Stimulated activated CD4-positive, alpha-beta T cell treated with anti-CD3 and anti-CD28 coated beads, Interleukin-4, amount 100 ng/mL, for 1 hour (primary cell): ENCODE data around the gene TEKT3.

Experiments
- DNase-seq: peaks from one replicate; pipeline ENCODE4 v3.0.0-alpha.2; 2020

TEKT3 gene

GRCh38 chr17:15289285-15290183, 51.9 kb downstream of the TEKT3 start:
- DNase-seq, result no peak

DNA sequence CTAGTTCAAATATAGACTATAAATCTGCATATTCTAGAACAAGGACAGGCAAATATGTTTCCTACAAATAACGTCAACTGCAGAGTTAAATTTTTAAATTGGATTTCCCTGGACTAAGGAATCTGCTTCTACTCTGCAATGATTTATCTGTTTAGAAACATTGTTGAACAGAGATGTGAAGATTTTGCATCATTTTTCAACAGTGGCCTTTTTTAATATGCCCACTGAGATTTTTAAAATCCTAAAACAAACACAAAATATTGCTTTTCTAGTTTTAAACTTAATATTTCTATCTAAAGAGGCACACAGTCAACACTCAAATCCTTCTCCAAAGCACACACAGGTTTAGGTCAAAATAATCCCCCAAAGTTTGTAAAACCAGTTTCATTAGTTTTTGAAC, 52.5 kb downstream of the TEKT3 start:
- DNase-seq, result no peak

- DNase-seq, result no peak
Measured at GRCh38 chr17:15287538-15288267, 53.7 kb downstream of the TEKT3 start.

- DNase-seq, result no peak
Measured at GRCh38 chr17:15285466-15285865, 55.9 kb downstream of the TEKT3 start.

GRCh38 chr17:15284537-15284936, 56.9 kb downstream of the TEKT3 start:
- DNase-seq, result no peak

- DNase-seq, result no peak
Measured at GRCh38 chr17:15284107-15284506, 57.3 kb downstream of the TEKT3 start.

DNA sequence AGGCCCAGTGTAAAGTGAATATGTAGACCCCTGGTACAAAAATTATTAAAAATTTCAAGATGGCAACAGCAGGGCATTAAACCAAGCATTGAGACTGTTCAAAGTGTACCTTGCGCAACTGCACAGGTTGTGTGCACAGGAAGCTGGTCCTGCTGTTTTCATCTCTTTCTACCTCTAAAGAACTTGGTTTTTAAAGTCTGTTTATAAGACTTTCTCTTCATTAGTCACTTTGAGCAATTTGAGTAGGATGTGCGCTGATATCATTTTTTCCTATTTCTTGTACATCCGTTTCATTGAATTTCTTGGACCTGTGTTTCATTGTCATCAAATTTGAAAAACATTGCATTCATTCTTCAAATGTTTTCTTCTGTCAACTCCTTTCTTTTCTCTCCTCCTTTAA, 59.5 kb downstream of the TEKT3 start:
- DNase-seq, result no peak

GRCh38 chr17:15278924-15279477, 62.4 kb downstream of the TEKT3 start:
- no peak for DNase-seq

DNA sequence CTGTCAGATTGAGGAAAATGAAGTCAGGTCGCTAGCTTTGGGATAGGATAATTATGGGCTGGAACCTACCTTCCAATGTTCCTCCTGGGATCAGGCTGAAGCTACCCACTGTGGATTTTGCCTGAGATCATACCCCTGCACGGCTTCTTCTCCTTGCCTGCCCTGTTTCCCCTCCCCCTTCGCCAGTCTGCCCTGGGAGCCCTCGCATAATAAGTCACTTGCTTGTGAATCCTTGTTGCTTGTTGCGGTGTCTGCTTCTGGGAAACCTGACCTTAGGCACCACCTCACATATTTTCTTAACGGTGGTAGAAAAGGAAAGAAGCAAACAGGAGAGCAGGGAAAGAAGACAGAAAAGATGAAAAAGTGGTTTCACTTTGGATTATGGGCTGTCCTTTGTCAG, 63.0 kb downstream of the TEKT3 start:
- DNase-seq, result no peak

GRCh38 chr17:15274017-15274416, 67.4 kb downstream of the TEKT3 start:
- no peak for DNase-seq

- no peak for DNase-seq
Measured at GRCh38 chr17:15273141-15273793, 68.1 kb downstream of the TEKT3 start.

DNA sequence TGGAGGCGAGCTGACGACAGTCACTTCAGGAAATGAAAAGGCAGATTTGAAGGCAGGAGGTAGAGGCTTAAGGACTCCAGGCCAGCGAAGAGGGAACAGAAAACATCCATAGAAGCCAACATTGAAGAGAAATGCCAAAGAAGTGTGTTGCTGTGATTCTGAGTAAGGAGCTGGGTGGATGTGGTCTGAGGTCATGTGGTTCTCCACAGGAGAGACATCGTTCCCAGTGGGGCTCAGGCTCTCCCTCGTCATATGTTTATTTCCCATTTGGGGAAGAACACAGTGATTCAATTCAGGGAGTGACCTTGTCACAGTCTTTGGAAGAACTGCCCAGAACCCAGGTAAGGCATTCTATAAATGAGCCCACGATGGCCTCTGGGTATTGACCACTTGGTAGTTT, 69.7 kb downstream of the TEKT3 start:
- no peak for DNase-seq

DNA sequence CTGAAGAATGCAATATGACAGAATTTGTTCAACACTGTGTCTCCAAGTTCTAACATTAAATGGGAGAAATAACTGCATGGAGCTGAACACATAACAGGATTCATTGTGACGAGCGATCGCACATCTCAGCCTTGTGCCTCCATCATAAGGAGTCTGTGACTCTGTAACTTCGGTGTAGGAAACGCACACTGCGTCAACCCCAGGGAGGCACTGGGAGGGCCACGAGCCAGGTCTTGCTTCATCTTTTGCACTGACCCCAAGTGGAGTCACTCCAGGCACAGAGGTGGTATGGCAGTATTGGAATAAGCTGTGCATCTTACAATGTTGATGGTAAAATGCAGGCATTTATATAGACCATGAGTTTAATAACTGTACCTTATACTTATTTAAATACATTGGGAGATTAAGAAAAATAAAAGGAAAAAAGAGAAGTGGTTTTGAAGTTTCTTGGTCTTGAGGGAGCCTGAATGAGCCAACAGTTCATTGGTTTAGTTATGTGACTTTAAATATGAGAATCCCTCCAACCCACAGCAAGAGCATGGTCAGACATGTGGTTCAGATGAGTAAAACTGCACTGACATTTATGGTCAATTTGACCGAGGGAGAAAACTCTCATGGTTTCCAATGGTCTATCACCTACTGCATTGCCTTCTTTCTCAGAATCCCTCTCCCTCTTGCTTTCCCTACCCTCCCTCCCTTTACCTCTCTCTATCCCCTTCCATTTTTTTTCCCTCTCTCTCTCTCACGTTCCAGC, 70.6 kb downstream of the TEKT3 start:
- no peak for DNase-seq

GRCh38 chr17:15269780-15270089, 71.7 kb downstream of the TEKT3 start:
- DNase-seq, result no peak

- DNase-seq, result no peak
Measured at GRCh38 chr17:15269087-15269779, 72.2 kb downstream of the TEKT3 start.

- DNase-seq, result no peak
Measured at GRCh38 chr17:15268461-15268860, 72.9 kb downstream of the TEKT3 start.

DNA sequence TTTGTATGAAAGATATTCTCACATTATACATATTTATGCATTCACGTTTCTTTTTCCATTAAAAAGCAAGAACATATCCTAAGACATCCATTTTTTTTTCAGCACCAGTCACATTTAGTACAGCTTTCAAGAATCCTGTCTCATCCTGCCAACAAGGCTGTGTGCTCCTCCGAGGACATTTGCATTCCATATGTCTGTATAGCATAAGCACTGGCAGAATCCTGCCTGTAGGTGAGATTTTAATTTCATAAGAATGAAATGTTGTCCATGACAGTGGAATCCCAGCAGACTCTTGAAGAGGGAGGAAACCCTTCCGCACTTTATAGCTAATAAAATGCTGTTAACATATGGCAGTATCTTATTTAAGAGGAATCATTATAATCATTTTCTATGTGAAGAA, 73.4 kb downstream of the TEKT3 start:
- DNase-seq, result no peak

DNA sequence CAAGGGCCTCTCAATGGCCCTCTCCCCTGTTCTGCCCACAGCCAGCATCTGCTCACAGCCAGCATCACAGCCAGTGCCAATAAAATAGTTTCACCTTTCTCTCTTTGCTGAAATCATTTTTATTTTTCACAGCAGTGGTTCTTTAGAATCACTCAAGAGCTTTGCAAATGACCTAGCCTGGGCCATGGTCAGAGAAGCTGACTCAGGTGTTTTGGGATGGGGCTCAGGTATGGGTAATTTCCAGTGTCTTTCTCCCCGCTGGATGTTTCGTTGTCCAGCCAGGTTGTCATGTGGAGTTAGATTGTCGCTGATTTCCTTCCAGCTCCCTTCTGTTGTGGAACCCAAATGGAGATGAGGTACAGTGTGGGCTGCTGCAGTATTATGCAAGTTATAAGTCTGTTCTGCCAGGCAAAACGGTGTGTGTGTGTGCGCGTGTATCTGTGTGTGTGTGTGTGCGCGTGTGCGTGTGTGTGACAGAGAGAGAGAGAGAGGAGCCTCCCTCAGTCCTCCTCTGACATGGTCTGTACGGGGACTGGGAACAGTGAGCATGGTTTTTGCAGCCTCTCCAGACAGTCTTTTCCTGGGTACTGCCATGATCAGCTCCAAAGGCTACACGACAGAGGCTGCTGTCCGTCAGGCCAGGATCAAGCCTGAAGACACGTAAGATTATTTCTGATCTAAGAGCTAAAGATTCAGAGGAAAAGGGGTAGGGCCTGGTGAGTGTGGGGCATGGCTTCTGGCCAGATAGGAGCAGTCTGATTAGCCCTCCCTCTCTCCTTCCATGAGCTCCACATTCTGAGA, 74.9 kb downstream of the TEKT3 start:
- DNase-seq, result no peak

DNA sequence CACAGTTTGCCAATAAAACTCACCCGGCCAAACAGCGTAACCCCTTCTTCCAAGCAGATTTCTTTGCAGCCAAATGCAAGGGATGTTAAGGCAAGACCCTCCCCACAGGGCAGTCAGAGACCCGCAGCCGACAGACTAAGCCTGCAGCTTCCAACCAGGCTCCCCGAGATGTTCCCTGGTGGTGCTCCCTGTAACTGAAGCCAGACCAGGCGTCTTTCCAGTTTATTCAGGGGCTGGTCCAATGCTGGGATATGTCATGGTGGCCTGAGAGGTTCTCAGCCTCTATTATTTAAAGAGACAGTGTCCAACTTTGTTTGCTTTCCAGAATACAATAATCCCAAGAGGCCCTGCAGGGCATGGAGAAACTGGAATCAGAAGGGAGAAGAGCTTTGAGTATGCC, 76.3 kb downstream of the TEKT3 start, which contains the start of gene PMP22:
PMP22 (minus strand) TSS at position 196 of the 400 bp plus-strand sequence. CDS start 4,599 bp downstream, outside the sequence.
- no peak for DNase-seq

DNA sequence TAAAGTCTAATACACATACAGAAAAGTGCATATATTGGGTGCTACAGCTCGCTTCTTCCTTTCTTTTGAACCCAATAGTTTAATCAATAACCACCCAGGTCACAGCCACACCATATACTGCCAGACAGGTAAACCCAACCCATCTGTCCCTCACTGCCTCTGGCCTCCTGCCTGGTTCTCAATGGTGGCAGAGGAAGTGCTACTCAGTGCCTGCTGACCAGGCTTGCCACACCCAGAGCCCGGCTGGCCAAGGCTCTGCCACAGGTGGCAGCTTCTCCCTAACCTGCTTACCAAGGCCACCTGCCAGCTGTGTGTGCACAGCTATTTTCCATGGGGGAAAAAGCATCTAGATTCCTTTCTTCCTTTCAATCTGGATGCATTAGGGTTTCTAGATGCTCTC, 76.9 kb downstream of the TEKT3 start:
- DNase-seq, result no peak

DNA sequence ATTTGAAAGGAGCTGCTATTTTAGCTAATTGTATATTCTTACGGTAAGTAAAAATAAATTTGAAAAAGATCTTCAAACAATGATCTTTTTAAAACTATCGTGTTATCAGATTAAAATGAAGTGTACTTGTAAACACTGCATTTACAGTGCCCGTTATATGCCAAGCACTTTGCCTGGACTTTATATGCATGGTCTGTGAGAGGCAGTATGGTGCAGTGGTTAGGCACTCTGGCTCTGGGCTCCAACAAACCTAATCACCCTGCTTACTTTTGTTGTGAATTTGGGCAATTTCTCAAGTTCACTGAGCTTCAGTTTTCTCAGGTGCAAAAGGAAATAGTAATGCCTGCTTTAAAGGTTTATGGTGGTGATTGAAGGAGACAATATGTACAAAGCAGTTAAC, 77.7 kb downstream of the TEKT3 start:
- DNase-seq, result no peak
